HEK293T (cell line): ENCODE measurements around the gene BTBD7.

Experiments
- L3MBTL2 ChIP-seq: fragments of 450-650 bp; conservative IDR thresholded peaks from 2 replicates; pipeline ENCODE4 v1.6.1; 2016; ENCODE audit warnings: mild to moderate bottlenecking
- NFRKB ChIP-seq: fragments of 450-650 bp; IDR thresholded peaks from 2 replicates; pipeline ENCODE4 v1.6.1; 2016; ENCODE audit warnings: mild to moderate bottlenecking, moderate library complexity
- SP1 ChIP-seq: fragments of 450-650 bp; IDR thresholded peaks from 2 replicates; pipeline ENCODE4 v1.6.1; 2017
- ZNF384 ChIP-seq: fragments of 450-650 bp; IDR thresholded peaks from 2 replicates; pipeline ENCODE4 v1.6.1; 2016

- TF ChIP-seq L3MBTL2 (no peak), NFRKB (no peak), ZNF384 (no peak), SP1 (no peak)
These were observed 46.5 kb downstream of the BTBD7 start for GRCh38 chr14:93286212-93286890.
